B cell (primary cell): ENCODE data around the gene CTSL.

ENCODE experiments used
- EZH2 ChIP-seq: IDR thresholded peaks from 2 replicates; pipeline ENCODE4 v1.6.1; 2012; ENCODE audit warnings: borderline replicate concordance, low read depth, mild to moderate bottlenecking, moderate library complexity, low read length; ENCODE audit not compliant: insufficient read depth, poor library complexity, severe bottlenecking
- TF ChIP-seq, protein P1 (sequence below): fragments of 200-600 bp; IDR thresholded peaks from one replicate; pipeline ENCODE4 v1.8.0; 2022; ENCODE audit warnings: antibody characterized with exemption, mild to moderate bottlenecking

DNA sequence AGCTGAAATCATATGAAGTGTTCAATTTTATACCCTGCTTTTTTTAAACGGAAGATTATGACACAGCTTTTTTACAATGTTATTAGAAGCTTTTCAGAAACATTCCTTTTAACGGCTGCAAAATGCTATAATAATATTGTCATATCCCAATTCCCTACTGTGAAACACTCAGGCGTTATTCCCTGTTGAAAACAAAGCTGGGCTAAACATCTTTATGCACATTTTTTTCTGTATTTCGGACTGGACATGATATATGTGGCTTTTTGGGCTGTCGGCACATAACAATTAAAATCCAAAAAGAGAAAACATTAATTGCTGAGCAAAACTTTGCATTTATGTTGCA, 12.0 kb upstream of the CTSL start:
- TF ChIP-seq, protein P1, sequence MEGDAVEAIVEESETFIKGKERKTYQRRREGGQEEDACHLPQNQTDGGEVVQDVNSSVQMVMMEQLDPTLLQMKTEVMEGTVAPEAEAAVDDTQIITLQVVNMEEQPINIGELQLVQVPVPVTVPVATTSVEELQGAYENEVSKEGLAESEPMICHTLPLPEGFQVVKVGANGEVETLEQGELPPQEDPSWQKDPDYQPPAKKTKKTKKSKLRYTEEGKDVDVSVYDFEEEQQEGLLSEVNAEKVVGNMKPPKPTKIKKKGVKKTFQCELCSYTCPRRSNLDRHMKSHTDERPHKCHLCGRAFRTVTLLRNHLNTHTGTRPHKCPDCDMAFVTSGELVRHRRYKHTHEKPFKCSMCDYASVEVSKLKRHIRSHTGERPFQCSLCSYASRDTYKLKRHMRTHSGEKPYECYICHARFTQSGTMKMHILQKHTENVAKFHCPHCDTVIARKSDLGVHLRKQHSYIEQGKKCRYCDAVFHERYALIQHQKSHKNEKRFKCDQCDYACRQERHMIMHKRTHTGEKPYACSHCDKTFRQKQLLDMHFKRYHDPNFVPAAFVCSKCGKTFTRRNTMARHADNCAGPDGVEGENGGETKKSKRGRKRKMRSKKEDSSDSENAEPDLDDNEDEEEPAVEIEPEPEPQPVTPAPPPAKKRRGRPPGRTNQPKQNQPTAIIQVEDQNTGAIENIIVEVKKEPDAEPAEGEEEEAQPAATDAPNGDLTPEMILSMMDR: no peak
- TF ChIP-seq EZH2: no peak
